Endothelial cell of umbilical vein (primary cell): ENCODE measurements around the gene TBC1D17. TPM values are rescaled to one million over a fixed set of nuclear protein-coding genes. Genes with fewer than 3 reads are reported as not detected.

Source experiments
- BruUV-seq: library from RNA; stranded (reverse); fragments of 400-500 nt; replicated peaks from 2 replicates; lab custom pipeline; 2021; lab: Mats Ljungman, UMichigan
- CTCF ChIA-PET: fragments of 300-600, 350-600 bp; sonication (Branson Sonifier 250); formaldehyde crosslinking; loops from one replicate; lab custom pipeline; 2021; ENCODE audit warnings: antibody characterized with exemption, inconsistent platforms; lab: Charles Lee
- POLR2A ChIA-PET: fragments of 300-600, 350-600 bp; sonication (Branson Sonifier 250); formaldehyde crosslinking; loops from one replicate; lab custom pipeline; 2021; ENCODE audit warnings: antibody characterized with exemption, inconsistent platforms; lab: Charles Lee
- DNase-seq: peaks from one replicate; pipeline ENCODE4 v3.0.0-alpha.2; 2011; ENCODE audit warnings: low read depth, low spot score
- FAIRE-seq: peaks from 2 replicates; lab custom pipeline; 2011; peaks lifted over from hg19 to GRCh38; lab: Jason Lieb, UNC
- H2AFZ ChIP-seq: 2 replicates; pipeline ENCODE4 v1.6.0; 2012; ENCODE audit warnings: low read depth, low read length, control low read depth, inconsistent platforms
- H3K27ac ChIP-seq: 2 replicates; pipeline ENCODE4 v1.5.1; 2011; ENCODE audit warnings: low read depth, mild to moderate bottlenecking, control low read depth, low read length, moderate library complexity; ENCODE audit not compliant: insufficient read depth
- H3K27me3 ChIP-seq, 2 experiments: 2 replicates each; pipeline versions ENCODE4 v1.6.0 to v1.6.1; 2011; ENCODE audit warnings: low read length in 2 of 2, mixed read lengths in 1 of 2; ENCODE audit not compliant: control insufficient read depth in 2 of 2, insufficient read depth in 2 of 2
- H3K36me3 ChIP-seq, 2 experiments: 2 replicates in 1 of 2; 3 replicates in 1 of 2; pipeline ENCODE4 v1.5.1; 2011; ENCODE audit warnings: low read length in 2 of 2, mild to moderate bottlenecking in 1 of 2, moderate library complexity in 1 of 2; ENCODE audit not compliant: control insufficient read depth in 2 of 2, insufficient read depth in 2 of 2; ENCODE audit errors: extremely low read depth in 1 of 2
- H3K4me1 ChIP-seq: 3 replicates; pipeline ENCODE4 v1.5.1; 2011; ENCODE audit warnings: mild to moderate bottlenecking, low read length; ENCODE audit not compliant: control insufficient read depth, insufficient read depth; ENCODE audit errors: extremely low read depth
- H3K4me2 ChIP-seq: 2 replicates; pipeline ENCODE4 v1.6.1; 2011; ENCODE audit warnings: low read length, control low read depth, mixed read lengths; ENCODE audit not compliant: insufficient read depth
- H3K4me3 ChIP-seq, 3 experiments: fragments of 200-600 bp in 1 of 3; sonication (generic), shearing (Covaris generic) in 1 of 3; replicated peaks in 1 of 3; 2 replicates each; pipeline ENCODE4 v1.5.1; 2011 to 2016; ENCODE audit warnings: control low read depth in 3 of 3, low read length in 3 of 3, mild to moderate bottlenecking in 2 of 3, inconsistent platforms in 1 of 3, low read depth in 1 of 3, moderate library complexity in 1 of 3; ENCODE audit not compliant: insufficient read depth in 1 of 3
- H3K79me2 ChIP-seq: 2 replicates; pipeline ENCODE4 v1.6.0; 2012; ENCODE audit warnings: low read length, inconsistent platforms; ENCODE audit not compliant: control insufficient read depth, insufficient read depth
- H3K9ac ChIP-seq: replicated peaks from 2 replicates; pipeline ENCODE3; 2011; ENCODE audit warnings: low read length, control low read depth; ENCODE audit not compliant: insufficient read depth; ENCODE audit errors: extremely low read depth
- H3K9me1 ChIP-seq: replicated peaks from 3 replicates; pipeline ENCODE4 v1.6.0; 2011; ENCODE audit warnings: mild to moderate bottlenecking, low read length; ENCODE audit not compliant: control insufficient read depth, insufficient read depth; ENCODE audit errors: extremely low read depth
- H3K9me3 ChIP-seq: replicated peaks from 2 replicates; pipeline ENCODE4 v1.5.1; 2012; ENCODE audit warnings: low read length, inconsistent platforms; ENCODE audit not compliant: control insufficient read depth, insufficient read depth
- H4K20me1 ChIP-seq: replicated peaks from 2 replicates; pipeline ENCODE3; 2011; ENCODE audit warnings: mild to moderate bottlenecking, low read length; ENCODE audit not compliant: control insufficient read depth, insufficient read depth; ENCODE audit errors: extremely low read depth
- EZH2 ChIP-seq: IDR thresholded peaks from 2 replicates; pipeline ENCODE4 v1.6.1; 2012; ENCODE audit warnings: borderline replicate concordance, low read depth, mild to moderate bottlenecking, moderate library complexity, low read length, inconsistent platforms; ENCODE audit not compliant: severe bottlenecking
- FOS ChIP-seq: IDR thresholded peaks from 2 replicates; pipeline ENCODE4 v1.6.1; 2011; ENCODE audit warnings: mild to moderate bottlenecking, low read length, moderate library complexity, borderline replicate concordance; ENCODE audit not compliant: insufficient read depth
- GATA2 ChIP-seq: IDR thresholded peaks from 2 replicates; pipeline ENCODE4 v1.7.0; 2011; ENCODE audit warnings: low read depth, mild to moderate bottlenecking, moderate library complexity, mixed read lengths, low read length; ENCODE audit not compliant: insufficient read length, insufficient read depth
- JUN ChIP-seq: IDR thresholded peaks from 2 replicates; pipeline ENCODE4 v1.6.1; 2011; ENCODE audit warnings: borderline replicate concordance, low read depth; ENCODE audit not compliant: insufficient read length, insufficient read depth
- MAX ChIP-seq: IDR thresholded peaks from 2 replicates; pipeline ENCODE4 v1.6.1; 2011; ENCODE audit not compliant: insufficient read depth, insufficient read length
- MYC ChIP-seq: IDR thresholded peaks from one replicate; pipeline ENCODE4 v1.6.1; 2011; ENCODE audit warnings: mild to moderate bottlenecking, low read depth, low read length
- POLR2A ChIP-seq: IDR thresholded peaks from 2 replicates; pipeline ENCODE4 v1.6.1; 2012; ENCODE audit warnings: low read depth, mild to moderate bottlenecking, control low read depth, low read length
- POLR2AphosphoS5 ChIP-seq: IDR thresholded peaks from 2 replicates; pipeline ENCODE4 v1.6.1; 2012; ENCODE audit warnings: low read depth, mild to moderate bottlenecking, control low read depth, low read length, moderate library complexity; ENCODE audit not compliant: insufficient read depth
- dilution Hi-C: fragments of 300-500 bp; cut with MboI; formaldehyde crosslinking; loops from one replicate; pipeline ENCODE4 v1.15.0; 2019; ENCODE audit warnings: low sequenced_read_pairs; ENCODE audit not compliant: extremely low pct_ligation_motif_present
- intact Hi-C: fragments of 100-400 bp; cut with micrococcal nuclease; formaldehyde crosslinking; loops from one replicate; pipeline ENCODE4 v1.10.0; 2022
- polyA plus RNA-seq, 4 experiments: library from polyadenylated mRNA; depleted of rRNA in 3 of 4; stranded (reverse) in 3 of 4; unstranded in 1 of 4; fragments of >200 nt; gene quantifications; 2 replicates each; pipeline versions ENCODE4 v1.2.1 to v1.2.3, GENCODE V29; 2011 to 2012; ENCODE audit warnings: missing spikeins in 1 of 4
- total RNA-seq: library from RNA; stranded (reverse); gene quantifications from 2 replicates; pipeline ENCODE4 v1.2.3, GENCODE V29; 2021
- TF ChIP-seq, protein P1 (sequence below), 2 donors: IDR thresholded peaks; 1 replicate in 1 of 2; 2 replicates in 1 of 2; pipeline ENCODE4 v1.5.1; 2011; ENCODE audit warnings: low read length in 2 of 2, mild to moderate bottlenecking in 2 of 2, moderate library complexity in 2 of 2, control low read depth in 1 of 2, inconsistent platforms in 1 of 2, low read depth in 1 of 2; ENCODE audit not compliant: insufficient read depth in 1 of 2; ENCODE audit errors: extremely low read depth in 1 of 2

Gene TBC1D17
- total and polyA plus RNA-seq, 2 donors (not counting 3 experiments of a cell fraction or from before 2014, with no cell fraction given), result 34.2 to 39.3 TPM

- POLR2A ChIA-PET, result no interaction called here
- DNase-seq (no peak), FAIRE-seq (no peak)
- Histone ChIP-seq H3K4me3 (no peak overlapping the region), H3K27ac (no peak overlapping the region), H3K9me3 (no peaks in the 10 kb centered on the region), H2AFZ (no peak overlapping the region), H3K4me2 (no peak overlapping the region), H3K9ac (no peak overlapping the region), H4K20me1 (no peaks in the 10 kb centered on the region), H3K79me2 (peaks cover 18% of the 10 kb centered on the region), H3K36me3 (peaks cover 0 to 9% of the 10 kb centered on the region in 2 experiments), H3K4me1 (peaks cover 18% of the 10 kb centered on the region), H3K27me3 (no peaks in the 10 kb centered on the region), H3K9me1 (no peaks in the 10 kb centered on the region)
- TF ChIP-seq JUN, result no peak
- TF ChIP-seq GATA2, result no peak
- dilution Hi-C loops, result no loop called here
- intact Hi-C loops, result no loop called here
- CTCF ChIA-PET, result no interaction called here
- no TSS peak for BruUV-seq
These were observed 4.4 kb upstream of the TBC1D17 start for GRCh38 chr19:49873129-49873521.

- no peak overlapping the region for H3K9ac ChIP-seq
- dilution Hi-C loops, result no loop called here
- CTCF ChIA-PET, result no interaction called here
These were observed 3.7 kb upstream of the TBC1D17 start for GRCh38 chr19:49873834-49874233.

More at GRCh38 chr19:49873834-49874233, 3.7 kb upstream of the TBC1D17 start:
- H3K9me1 ChIP-seq, result no peaks in the 10 kb centered on the region
- FAIRE-seq (no peak), DNase-seq (no peak)
- no peak overlapping the region for H3K4me3 ChIP-seq
- H3K27ac ChIP-seq, result no peak overlapping the region
- POLR2A ChIA-PET, result no interaction called here
- H3K27me3 ChIP-seq, result no peaks in the 10 kb centered on the region
- H2AFZ ChIP-seq, result no peak overlapping the region
- H3K4me1 ChIP-seq, result peaks cover 22% of the 10 kb centered on the region
- H3K36me3 ChIP-seq, result peaks cover 0 to 9% of the 10 kb centered on the region in 2 experiments
- intact Hi-C loops, result no loop called here
- H4K20me1 ChIP-seq, result no peaks in the 10 kb centered on the region
- TF ChIP-seq MYC (no peak), MAX (no peak), POLR2AphosphoS5 (no peak), FOS (no peak), JUN (no peak), POLR2A (no peak), EZH2 (no peak), GATA2 (no peak)
- TF ChIP-seq, protein P1, sequence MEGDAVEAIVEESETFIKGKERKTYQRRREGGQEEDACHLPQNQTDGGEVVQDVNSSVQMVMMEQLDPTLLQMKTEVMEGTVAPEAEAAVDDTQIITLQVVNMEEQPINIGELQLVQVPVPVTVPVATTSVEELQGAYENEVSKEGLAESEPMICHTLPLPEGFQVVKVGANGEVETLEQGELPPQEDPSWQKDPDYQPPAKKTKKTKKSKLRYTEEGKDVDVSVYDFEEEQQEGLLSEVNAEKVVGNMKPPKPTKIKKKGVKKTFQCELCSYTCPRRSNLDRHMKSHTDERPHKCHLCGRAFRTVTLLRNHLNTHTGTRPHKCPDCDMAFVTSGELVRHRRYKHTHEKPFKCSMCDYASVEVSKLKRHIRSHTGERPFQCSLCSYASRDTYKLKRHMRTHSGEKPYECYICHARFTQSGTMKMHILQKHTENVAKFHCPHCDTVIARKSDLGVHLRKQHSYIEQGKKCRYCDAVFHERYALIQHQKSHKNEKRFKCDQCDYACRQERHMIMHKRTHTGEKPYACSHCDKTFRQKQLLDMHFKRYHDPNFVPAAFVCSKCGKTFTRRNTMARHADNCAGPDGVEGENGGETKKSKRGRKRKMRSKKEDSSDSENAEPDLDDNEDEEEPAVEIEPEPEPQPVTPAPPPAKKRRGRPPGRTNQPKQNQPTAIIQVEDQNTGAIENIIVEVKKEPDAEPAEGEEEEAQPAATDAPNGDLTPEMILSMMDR (IDR thresholded peaks at IDR 0.05; ENCODE audit: extremely low read depth in 1 of 2, insufficient read depth in 1 of 2, low read depth in 1 of 2, low read length in 2 of 2), result no peak
- no peaks in the 10 kb centered on the region for H3K9me3 ChIP-seq
- H3K79me2 ChIP-seq, result peaks cover 18% of the 10 kb centered on the region
- H3K4me2 ChIP-seq, result no peak overlapping the region
- no TSS peak for BruUV-seq
